ENCODE data around the gene ZNF516.

ZNF516 gene

GRCh38 chr18:76317136-76317535 lies 177.9 kb downstream of the ZNF516 start:
- DNase-seq = no peak

DNA sequence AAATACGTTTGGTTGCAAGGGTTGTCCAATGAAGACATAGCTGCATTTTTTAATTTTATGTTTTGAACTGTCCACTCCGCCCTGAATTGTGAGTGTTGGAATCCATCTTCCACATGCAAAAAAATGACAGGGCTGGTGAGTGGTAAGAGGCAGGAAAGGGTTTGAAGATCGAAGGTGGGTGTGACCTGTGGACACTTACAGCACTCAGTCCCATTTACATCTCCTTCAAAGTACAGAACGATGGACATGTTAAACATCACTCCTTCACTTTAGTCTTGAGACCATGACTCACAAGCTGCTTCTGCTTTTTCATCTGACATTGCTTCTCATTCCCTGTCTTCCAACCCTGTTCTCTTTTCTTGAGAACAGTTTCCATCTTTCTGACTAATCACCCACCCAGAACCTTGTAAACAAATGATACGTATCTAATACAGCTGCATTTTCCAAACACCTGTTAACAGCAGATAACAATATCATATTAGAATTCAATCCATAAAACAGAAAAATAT lies 179.3 kb downstream of the ZNF516 start:
- no peak for DNase-seq

GRCh38 chr18:76314496-76314895 lies 180.5 kb downstream of the ZNF516 start:
- DNase-seq = no peak

- DNase-seq = no peak
Measured at GRCh38 chr18:76314015-76314414, 181.0 kb downstream of the ZNF516 start.
